Trophoblast cell (in vitro differentiated cells and primary cell): ENCODE results near the gene UBR4.

ENCODE experiments used
- DNase-seq, 2 donors: peaks; one replicate each; pipeline ENCODE4 v3.0.0-alpha.2; 2016
- H2AFZ ChIP-seq: 2 replicates; pipeline ENCODE4 v1.6.1; 2013; ENCODE audit warnings: low read length, moderate library complexity, mild to moderate bottlenecking; ENCODE audit not compliant: insufficient read depth, poor library complexity
- H2AK5ac ChIP-seq: 2 replicates; pipeline ENCODE4 v1.6.1; 2013; ENCODE audit warnings: mild to moderate bottlenecking, low read length
- H2BK120ac ChIP-seq: 2 replicates; pipeline ENCODE4 v1.6.1; 2013; ENCODE audit warnings: low read length, mild to moderate bottlenecking, moderate library complexity; ENCODE audit not compliant: insufficient read depth, poor library complexity
- H2BK12ac ChIP-seq: 2 replicates; pipeline ENCODE4 v1.6.1; 2013; ENCODE audit warnings: mild to moderate bottlenecking, low read length, moderate library complexity
- H2BK5ac ChIP-seq: 2 replicates; pipeline ENCODE4 v1.6.1; 2013; ENCODE audit warnings: low read length, low read depth, moderate library complexity, mild to moderate bottlenecking; ENCODE audit not compliant: poor library complexity
- H3K14ac ChIP-seq: 2 replicates; pipeline ENCODE4 v1.6.1; 2013; ENCODE audit warnings: mild to moderate bottlenecking, low read length
- H3K18ac ChIP-seq: 2 replicates; pipeline ENCODE4 v1.6.1; 2013; ENCODE audit warnings: mild to moderate bottlenecking, low read length
- H3K23ac ChIP-seq: 2 replicates; pipeline ENCODE4 v1.6.1; 2013; ENCODE audit warnings: low read length
- H3K27ac ChIP-seq: 2 replicates; pipeline ENCODE4 v1.5.1; 2013; ENCODE audit warnings: low read depth, mild to moderate bottlenecking, inconsistent platforms, low read length, moderate library complexity
- H3K27me3 ChIP-seq: 2 replicates; pipeline ENCODE4 v1.6.1; 2013; ENCODE audit warnings: inconsistent platforms, mild to moderate bottlenecking, low read length, moderate library complexity; ENCODE audit not compliant: insufficient read depth
- H3K36me3 ChIP-seq, 2 experiments: 1 replicate in 1 of 2; 2 replicates in 1 of 2; pipeline ENCODE4 v1.6.1; 2013; ENCODE audit warnings: low read length in 2 of 2, mild to moderate bottlenecking in 2 of 2, moderate library complexity in 1 of 2; ENCODE audit not compliant: insufficient read depth in 2 of 2, control insufficient read depth in 1 of 2
- H3K4ac ChIP-seq: 2 replicates; pipeline ENCODE4 v1.6.1; 2013; ENCODE audit warnings: low read depth, mild to moderate bottlenecking, low read length, moderate library complexity
- H3K4me1 ChIP-seq, 2 experiments: 1 replicate in 1 of 2; 2 replicates in 1 of 2; pipeline ENCODE4 v1.6.1; 2013; ENCODE audit warnings: low read length in 2 of 2, mild to moderate bottlenecking in 2 of 2, moderate library complexity in 1 of 2; ENCODE audit not compliant: insufficient read depth in 2 of 2, control insufficient read depth in 1 of 2
- H3K4me2 ChIP-seq: 2 replicates; pipeline ENCODE4 v1.6.1; 2013; ENCODE audit warnings: inconsistent platforms, mild to moderate bottlenecking, low read length, moderate library complexity
- H3K4me3 ChIP-seq: 2 replicates; pipeline ENCODE4 v1.5.1; 2013; ENCODE audit warnings: mild to moderate bottlenecking, low read depth, low read length, inconsistent platforms
- H3K79me1 ChIP-seq: one replicate; pipeline ENCODE4 v1.6.1; 2013; ENCODE audit warnings: low read length
- H3K79me2 ChIP-seq: 2 replicates; pipeline ENCODE4 v1.6.1; 2013; ENCODE audit warnings: low read length, mild to moderate bottlenecking; ENCODE audit not compliant: control insufficient read depth, insufficient read depth, poor library complexity
- H3K9ac ChIP-seq: 2 replicates; pipeline ENCODE4 v1.6.1; 2013; ENCODE audit warnings: mild to moderate bottlenecking, low read length
- H3K9me3 ChIP-seq: 2 replicates; pipeline ENCODE4 v1.6.1; 2013; ENCODE audit warnings: low read depth, mild to moderate bottlenecking, control low read depth, inconsistent platforms, low read length; ENCODE audit not compliant: insufficient read depth
- H4K12ac ChIP-seq: 2 replicates; pipeline ENCODE4 v1.6.1; 2013; ENCODE audit warnings: low read depth, mild to moderate bottlenecking, low read length, moderate library complexity
- H4K8ac ChIP-seq: 2 replicates; pipeline ENCODE4 v1.6.1; 2013; ENCODE audit warnings: low read depth, mild to moderate bottlenecking, low read length, moderate library complexity
- H4K91ac ChIP-seq: one replicate; pipeline ENCODE4 v1.6.1; 2013; ENCODE audit warnings: low read depth, mild to moderate bottlenecking, low read length, moderate library complexity
- WGBS: extraction: QIAGEN DNeasy Blood & Tissue Kit; methylation state at CpG from one replicate; pipeline ENCODE4 v1.1.7; 2013; ENCODE audit warnings: missing lambda C conversion rate; ENCODE audit not compliant: insufficient read length, insufficient coverage; ENCODE audit errors: extremely low coverage; 5-methylcytosine and 5-hydroxymethylcytosine counted together

UBR4 gene

GRCh38 chr1:19032701-19033514, 177.2 kb downstream of the UBR4 start:
- no peak overlapping the region for H3K18ac ChIP-seq
- no peak overlapping the region for H3K27ac ChIP-seq
- H3K4ac ChIP-seq: no peak overlapping the region
- H3K4me1 ChIP-seq: peaks cover 10 to 18% of the 10 kb centered on the region in 2 experiments
- H3K9me3 ChIP-seq: no peaks in the 10 kb centered on the region
- no peak overlapping the region for H4K8ac ChIP-seq
- no peak overlapping the region for H4K12ac ChIP-seq
- H3K4me3 ChIP-seq: no peak overlapping the region
- no peak overlapping the region for H2BK12ac ChIP-seq
- H3K36me3 ChIP-seq: no peaks in the 10 kb centered on the region
- no peak overlapping the region for H2BK120ac ChIP-seq
- H3K23ac ChIP-seq: no peak overlapping the region
- peak overlapping the region; percentile 56 for H4K91ac ChIP-seq
- peaks cover 3% of the 10 kb centered on the region for H3K79me1 ChIP-seq
- no peak for DNase-seq
- no peak overlapping the region for H2AFZ ChIP-seq
- no peak overlapping the region for H2BK5ac ChIP-seq
- no CpG with 5 or more reads among the region's 20 CpGs for WGBS
- H3K79me2 ChIP-seq: no peaks in the 10 kb centered on the region
- H3K4me2 ChIP-seq: no peak overlapping the region
- no peak overlapping the region for H3K14ac ChIP-seq
- H3K27me3 ChIP-seq: no peaks in the 10 kb centered on the region
- no peak overlapping the region for H3K9ac ChIP-seq
- no peak overlapping the region for H2AK5ac ChIP-seq

- no peak overlapping the region for H2BK5ac ChIP-seq
- no peak overlapping the region for H2AFZ ChIP-seq
- no peak overlapping the region for H3K18ac ChIP-seq
- H4K12ac ChIP-seq: no peak overlapping the region
- no peak overlapping the region for H3K4ac ChIP-seq
- no peak overlapping the region for H2BK120ac ChIP-seq
- H3K27me3 ChIP-seq: no peaks in the 10 kb centered on the region
- H2BK12ac ChIP-seq: no peak overlapping the region
- H3K9ac ChIP-seq: no peak overlapping the region
- no peak overlapping the region for H2AK5ac ChIP-seq
- no peak overlapping the region for H3K23ac ChIP-seq
- H3K36me3 ChIP-seq: no peaks in the 10 kb centered on the region
- H3K27ac ChIP-seq: no peak overlapping the region
- no peak overlapping the region for H4K8ac ChIP-seq
- no peaks in the 10 kb centered on the region for H3K79me2 ChIP-seq
- H3K14ac ChIP-seq: no peak overlapping the region
- H3K4me3 ChIP-seq: no peak overlapping the region
- H4K91ac ChIP-seq: no peak overlapping the region
- DNase-seq: no peak
- WGBS: no CpG with 5 or more reads among the region's 5 CpGs
- H3K4me2 ChIP-seq: no peak overlapping the region
- no peaks in the 10 kb centered on the region for H3K9me3 ChIP-seq
- peaks cover 10 to 18% of the 10 kb centered on the region in 2 experiments for H3K4me1 ChIP-seq
- peaks cover 3% of the 10 kb centered on the region for H3K79me1 ChIP-seq
Observed at GRCh38 chr1:19032413-19032695, 177.7 kb downstream of the UBR4 start.

- Histone ChIP-seq H2AK5ac (no peak overlapping the region), H3K4me3 (peak overlapping the region; percentile 37), H4K8ac (no peak overlapping the region), H2BK5ac (no peak overlapping the region), H3K27ac (no peak overlapping the region), H3K4me2 (no peak overlapping the region), H3K18ac (no peak overlapping the region), H3K79me2 (no peaks in the 10 kb centered on the region), H3K23ac (no peak overlapping the region), H3K14ac (no peak overlapping the region), H3K9ac (no peak overlapping the region), H2BK120ac (no peak overlapping the region), H3K27me3 (no peaks in the 10 kb centered on the region), H4K91ac (no peak overlapping the region), H3K4me1 (peaks cover 9 to 14% of the 10 kb centered on the region in 2 experiments), H3K9me3 (no peaks in the 10 kb centered on the region), H2AFZ (no peak overlapping the region), H3K4ac (no peak overlapping the region), H4K12ac (no peak overlapping the region), H2BK12ac (no peak overlapping the region), H3K79me1 (no peaks in the 10 kb centered on the region), H3K36me3 (no peaks in the 10 kb centered on the region)
- no CpG with 5 or more reads among the region's 21 CpGs for WGBS
- DNase-seq: peak; percentile 90 to 94
Observed at GRCh38 chr1:19029191-19030085, 180.6 kb downstream of the UBR4 start.

- Histone ChIP-seq H3K4me3 (no peak overlapping the region), H4K12ac (no peak overlapping the region), H3K36me3 (no peaks in the 10 kb centered on the region), H4K91ac (no peak overlapping the region), H3K79me2 (no peaks in the 10 kb centered on the region), H3K23ac (no peak overlapping the region), H3K18ac (no peak overlapping the region), H2BK12ac (no peak overlapping the region), H2AFZ (no peak overlapping the region), H2BK120ac (no peak overlapping the region), H2AK5ac (no peak overlapping the region), H4K8ac (no peak overlapping the region), H3K4ac (no peak overlapping the region), H2BK5ac (no peak overlapping the region), H3K4me1 (peaks cover 3 to 7% of the 10 kb centered on the region in 2 experiments), H3K79me1 (no peaks in the 10 kb centered on the region), H3K9ac (no peak overlapping the region), H3K9me3 (no peaks in the 10 kb centered on the region), H3K27ac (no peak overlapping the region), H3K4me2 (no peak overlapping the region), H3K27me3 (no peaks in the 10 kb centered on the region), H3K14ac (no peak overlapping the region)
- no CpG with 5 or more reads among the region's 8 CpGs for WGBS
- DNase-seq: no peak
Observed at GRCh38 chr1:19028546-19029129, 181.4 kb downstream of the UBR4 start.
